Stimulated activated CD8-positive, alpha-beta memory T cell treated with anti-CD3 and anti-CD28 coated beads, Interleukin-7, amount 100 ng/mL, for 48 hours (primary cell): ENCODE measurements around the gene ALDH1L1.

ENCODE experiments used
- DNase-seq, 2 donors: peaks; one replicate each; pipeline ENCODE4 v3.0.0-alpha.2; 2020; ENCODE audit warnings: low read depth in 1 of 2; ENCODE audit errors: extremely low read depth in 1 of 2

ALDH1L1 gene

DNA sequence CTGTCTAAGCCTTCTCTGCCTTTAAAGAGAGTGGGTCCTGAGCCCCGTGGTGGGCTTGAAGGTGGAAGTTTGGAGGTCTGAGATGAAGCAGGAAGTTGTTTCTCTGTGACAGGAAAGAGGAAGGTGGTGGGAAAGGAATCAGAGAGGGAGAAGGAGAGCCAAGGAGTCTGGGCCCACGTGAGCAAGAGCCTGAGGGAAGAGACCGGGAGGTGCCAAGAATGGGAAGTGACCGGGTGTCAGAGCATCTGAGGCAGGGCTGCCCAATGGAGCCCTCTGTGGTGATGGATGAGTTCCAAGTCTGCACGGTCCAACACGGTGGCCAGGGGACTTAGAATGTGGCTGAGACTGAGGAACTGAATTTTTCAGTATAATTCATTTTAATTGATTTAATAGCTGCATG, 24.6 kb downstream of the ALDH1L1 start:
- DNase-seq: no peak

DNA sequence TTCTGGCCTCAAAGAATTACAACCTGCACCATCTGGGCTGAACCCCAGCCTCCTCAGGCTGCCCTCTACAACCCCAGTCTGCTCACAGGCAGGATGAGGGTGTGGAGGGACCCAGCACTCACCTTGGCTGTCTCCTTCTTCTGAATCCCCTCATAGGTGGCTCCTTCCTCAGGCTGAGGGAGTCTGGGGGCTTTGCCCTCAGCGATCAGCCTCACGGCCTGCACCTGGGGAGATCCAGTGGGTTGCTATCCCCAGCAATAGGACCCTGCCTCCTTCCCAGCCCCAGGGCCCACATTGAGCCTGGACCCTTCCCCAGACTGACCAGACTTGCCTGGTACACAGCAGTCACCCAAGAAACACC, 25.1 kb downstream of the ALDH1L1 start:
- no peak for DNase-seq

DNA sequence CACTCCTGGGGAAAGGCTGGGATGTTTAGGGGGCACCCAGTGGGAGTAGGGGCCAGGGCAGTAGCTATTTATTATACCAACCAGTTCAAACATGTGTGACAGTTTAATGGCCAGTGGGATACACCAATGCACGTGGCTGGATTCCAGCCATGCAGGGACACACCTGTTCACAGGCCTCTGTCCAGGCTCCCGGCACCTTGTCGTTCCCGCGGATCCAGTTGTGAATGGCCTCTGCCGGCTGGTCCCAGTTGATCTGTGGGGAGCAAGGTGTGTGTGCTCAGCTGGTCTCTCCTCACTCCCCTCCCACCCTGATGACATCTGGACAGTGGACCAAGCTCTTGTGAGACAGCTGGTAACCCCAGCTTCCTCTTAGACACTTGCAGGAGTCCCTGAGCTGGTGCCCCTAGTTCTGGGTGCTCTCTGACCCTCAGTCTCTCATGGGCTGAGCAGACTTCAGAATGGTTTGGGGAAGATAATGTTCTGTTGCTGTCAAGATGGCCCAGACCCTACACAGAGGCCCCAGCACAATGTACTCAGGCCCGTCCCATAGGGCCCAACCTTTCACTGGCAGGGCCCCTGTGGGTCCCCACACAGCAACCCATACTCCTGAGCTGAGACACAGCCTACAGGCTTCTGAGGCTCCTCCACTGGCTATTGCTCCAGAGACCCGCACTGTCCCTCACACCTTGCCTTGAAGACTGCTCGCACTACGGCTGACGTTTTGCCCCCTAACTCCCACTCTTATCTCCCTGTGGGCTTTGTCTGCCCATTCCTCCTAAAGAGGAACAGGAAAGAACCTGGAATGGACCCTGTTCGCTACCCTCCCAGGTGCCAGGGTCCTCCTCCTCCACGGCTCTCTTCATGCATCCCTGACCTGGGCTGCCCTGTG, 25.8 kb downstream of the ALDH1L1 start:
- DNase-seq: no peak

DNA sequence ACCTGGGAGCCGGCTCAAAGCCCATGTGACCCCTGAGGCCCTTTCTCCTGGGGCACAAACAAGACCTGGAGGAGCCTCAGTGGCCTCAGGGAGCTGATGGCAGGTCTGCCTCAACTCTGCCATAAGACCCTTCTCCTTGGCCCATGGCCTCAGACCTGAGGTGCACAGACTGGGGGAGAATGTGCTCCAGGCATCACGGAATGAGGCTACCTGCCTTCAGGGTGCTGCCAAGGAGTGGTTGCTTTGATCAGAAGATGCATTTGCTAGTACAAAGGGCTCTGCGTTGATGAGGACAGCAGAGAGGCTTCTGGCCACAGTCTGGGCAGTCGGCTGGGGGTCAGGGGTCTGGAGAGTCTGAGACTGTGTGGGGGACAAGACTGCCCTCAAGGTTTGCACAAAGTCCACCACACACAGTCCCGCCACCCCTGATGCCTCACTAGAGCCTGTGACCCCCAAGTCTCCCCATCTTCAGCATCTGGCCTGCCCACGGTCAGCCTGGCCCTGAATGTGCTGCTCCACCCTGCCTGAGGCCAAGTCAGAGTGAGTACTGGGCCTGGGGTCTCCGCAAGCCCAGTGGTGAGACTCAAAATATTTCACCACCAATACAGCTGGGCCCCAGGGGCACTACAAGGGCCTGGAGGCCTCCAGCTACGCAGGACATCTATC, 26.6 kb downstream of the ALDH1L1 start:
- no peak for DNase-seq

DNA sequence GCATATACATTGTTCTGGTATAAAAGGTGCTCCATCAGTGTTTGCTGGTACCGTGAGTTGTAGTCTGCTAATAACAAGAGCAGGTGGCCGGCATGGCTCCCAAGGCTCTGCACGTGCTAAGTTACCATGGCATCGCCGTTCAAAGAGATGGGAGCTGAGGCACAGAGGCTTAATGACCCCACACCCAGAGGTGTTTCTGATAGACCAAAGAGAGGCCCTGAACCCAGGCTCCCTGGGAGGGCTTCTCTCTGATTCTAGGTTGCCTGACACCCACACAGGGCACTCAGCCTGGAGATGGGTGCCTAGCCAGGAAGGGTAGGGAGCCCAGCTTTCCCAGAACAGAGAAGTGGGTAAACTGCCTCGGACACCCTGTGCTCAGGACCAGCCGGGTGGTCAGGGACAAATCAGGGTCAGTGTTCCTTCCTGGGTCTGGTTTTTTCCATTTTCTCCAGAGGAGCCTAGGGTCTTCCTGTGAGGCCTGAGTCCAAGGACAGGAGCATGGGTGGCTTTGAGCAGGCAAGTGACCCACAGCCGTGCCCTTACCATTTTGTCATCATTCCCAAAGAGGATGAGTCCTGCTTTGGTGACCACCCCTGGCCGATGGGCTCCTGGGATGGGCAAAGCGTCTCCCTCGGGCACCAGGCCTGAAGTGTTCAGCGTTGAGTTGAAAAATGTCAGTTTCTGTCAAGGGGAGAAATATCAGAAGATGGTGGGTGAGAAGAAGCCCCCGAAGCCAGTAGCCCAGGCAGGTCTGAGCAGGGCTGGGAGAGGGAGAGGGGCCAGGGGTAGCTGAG, 27.3 kb downstream of the ALDH1L1 start:
- DNase-seq: no peak

DNA sequence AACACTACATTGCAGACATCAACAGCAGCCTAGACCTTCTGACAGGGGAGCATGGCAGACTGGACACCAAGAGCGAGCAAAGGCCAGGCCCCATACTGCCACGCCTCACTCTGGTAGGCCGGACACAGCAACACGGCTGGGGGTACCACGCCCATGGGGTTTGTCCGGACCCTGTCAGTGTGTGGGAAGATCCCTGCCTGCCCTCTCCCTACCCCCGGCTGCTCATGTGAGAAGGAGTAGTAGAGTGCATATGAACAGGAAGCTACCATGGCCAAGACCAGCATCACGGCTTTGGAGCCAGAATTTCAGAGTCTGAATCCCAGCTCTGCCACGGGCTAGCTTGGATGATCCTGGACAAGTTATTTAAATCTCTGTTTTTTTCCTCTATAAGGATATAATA, 27.9 kb downstream of the ALDH1L1 start:
- DNase-seq: no peak

DNA sequence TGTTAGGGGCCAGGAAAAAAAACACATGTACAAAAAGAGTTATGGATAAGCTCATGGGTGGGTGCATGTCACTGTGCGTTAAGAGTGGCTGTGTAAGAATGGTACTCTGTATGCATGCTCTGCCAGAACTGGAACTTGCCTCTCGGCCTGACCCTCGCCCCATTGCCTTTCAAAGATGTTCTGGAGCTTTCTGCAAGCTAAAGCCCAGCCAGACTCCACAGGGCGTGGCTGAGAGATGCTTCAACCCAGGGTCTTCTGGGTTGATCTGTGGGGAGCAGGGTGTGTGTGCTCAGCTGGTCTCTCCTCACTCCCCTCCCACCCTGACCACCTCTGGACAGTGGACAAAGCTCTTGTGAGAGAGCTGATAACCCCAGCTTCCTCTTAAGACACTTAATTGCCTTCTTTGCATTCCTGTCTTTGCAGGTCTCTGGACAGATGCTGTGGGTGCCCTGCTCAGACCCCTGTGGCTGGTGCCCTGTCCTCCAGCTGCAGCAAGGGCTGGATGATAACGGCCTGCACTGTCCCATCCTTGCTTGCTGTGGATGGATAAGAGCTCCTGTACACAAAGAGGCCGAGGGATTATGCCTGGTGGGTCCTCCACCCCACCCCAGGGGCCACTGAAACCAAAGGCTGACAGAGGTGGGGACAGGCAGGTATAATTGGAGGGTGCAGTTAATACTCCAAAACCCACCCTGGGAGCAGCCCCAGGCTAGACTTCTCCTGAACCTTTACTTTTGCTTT, 28.7 kb downstream of the ALDH1L1 start:
- DNase-seq: no peak

DNA sequence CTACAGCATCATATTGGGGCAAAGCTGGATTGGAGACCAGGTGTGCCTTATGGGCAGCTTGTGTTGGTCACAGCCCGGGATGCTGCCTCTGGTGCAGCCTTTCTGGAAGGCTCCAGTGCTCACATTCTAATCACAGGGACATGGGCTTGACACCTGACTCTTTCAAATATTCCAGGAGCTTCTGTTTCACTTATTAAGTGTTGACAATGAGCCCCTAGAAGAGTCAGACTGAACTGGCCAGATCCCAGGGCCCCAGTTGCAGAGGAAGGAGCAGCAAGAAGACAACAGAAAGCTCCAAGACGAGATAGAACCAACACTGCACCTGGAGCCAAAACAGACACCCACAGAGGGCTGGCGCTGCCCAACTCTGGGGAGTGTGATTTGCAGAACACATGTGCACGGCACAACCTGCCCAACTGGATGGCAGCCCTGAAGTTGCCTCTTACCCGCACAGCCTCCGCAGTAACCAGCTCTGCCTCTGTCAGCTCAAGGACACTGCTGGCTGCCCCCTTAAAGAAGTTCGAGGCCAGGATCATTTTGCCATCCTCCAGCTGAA, 30.3 kb downstream of the ALDH1L1 start:
- DNase-seq: no peak

DNA sequence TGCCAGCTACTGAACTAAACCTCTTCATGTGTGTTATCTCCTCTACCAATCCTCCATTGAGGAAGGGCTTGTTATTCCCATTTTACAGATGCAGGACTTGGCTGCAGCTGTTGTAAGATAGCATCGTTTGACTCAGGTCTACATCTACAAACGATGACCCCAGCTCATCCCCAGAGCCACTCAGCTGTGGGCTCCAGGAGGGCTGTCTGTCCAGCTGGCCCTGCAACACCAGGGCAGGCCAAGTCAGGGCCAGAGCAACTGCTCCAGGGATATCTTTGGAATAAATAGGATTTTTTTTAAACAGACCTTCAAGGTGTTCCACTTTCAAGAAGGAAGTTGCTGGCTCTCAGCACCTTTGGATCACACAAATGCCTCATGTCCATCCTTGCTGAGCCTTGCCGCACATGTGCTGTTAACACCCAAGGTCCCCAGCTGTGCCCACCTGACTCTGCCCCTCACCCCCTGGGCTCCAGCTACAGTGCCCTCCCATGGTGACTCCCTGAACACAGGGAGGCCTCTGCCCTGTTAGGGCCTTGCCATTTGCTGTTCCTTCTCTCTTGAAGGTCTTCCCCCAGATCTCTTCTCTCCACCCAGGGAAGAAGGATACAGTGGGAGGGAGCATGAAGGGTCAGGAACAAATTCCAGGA, 31.0 kb downstream of the ALDH1L1 start:
- DNase-seq: no peak

DNA sequence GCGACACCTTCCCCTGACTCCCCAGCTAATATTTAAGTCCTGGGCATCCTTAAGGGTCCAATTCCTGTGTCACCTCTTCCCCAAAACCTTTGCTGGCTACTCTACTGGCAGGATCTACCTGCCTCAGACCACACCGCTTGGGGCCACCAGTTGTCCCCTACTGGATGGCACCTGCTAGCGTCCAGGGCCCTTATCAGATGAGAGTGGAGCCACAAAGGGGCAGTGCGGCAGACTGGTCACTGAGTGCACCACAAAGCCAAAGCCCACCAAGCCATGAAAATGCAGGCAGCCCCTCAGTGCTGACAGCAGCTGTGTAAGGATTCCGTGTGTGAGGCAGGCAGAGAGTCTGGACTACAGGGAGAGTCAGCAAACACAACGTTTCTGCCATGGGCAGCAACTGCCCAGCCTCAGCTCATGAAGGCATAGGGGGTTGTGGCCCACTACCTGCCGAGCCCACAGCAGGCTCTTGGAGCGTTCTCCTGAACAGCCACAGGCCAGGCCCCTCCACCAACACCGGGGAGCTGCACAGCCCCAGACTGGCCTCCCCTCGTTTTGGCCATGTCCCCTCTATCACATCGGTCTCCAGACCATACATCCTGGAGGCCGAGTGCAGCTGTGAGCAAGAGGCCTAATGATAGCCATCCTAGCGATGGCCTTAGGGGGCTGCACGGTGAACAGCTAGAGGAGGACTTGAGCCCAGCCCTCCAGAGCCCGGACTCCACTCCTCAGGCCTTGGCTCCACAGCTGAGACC, 32.3 kb downstream of the ALDH1L1 start:
- no peak for DNase-seq

DNA sequence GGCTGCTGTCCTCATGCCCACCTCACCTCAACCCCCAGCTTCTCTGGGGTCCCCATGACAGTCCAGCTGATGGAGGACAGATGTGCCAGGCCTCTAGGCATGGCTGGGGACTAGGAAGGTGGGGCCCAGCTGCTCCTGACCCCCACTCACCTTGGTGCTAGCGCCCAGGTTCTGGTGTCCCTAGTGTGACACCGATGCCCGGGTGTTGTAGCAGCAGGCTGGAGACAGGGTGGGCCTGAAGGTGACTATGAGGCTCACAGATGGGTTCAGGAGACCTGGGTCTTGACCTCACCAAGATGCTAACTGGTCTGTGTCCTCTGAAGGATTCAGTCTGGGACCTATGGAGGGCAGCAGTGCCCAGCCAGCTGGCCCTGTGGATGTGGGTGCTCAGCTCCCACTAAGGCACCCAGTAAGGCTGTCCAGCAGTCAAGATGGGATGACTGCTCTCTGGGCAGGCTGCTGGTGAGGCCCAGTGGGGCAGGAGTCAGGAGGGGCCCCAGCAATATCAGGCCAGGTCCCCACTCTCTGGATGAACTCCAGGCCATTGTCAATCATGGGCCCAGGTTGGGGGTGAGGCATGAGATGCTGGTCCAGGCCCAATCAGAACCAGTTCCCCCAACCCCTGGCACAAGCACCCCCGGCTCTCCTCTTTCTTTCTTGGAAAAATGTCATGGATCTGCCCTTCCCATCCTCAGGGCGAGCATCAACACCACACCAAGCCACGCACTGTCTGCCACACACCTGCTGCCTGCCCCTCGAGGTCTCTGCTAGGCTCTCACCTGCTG, 33.0 kb downstream of the ALDH1L1 start:
- DNase-seq: no peak

DNA sequence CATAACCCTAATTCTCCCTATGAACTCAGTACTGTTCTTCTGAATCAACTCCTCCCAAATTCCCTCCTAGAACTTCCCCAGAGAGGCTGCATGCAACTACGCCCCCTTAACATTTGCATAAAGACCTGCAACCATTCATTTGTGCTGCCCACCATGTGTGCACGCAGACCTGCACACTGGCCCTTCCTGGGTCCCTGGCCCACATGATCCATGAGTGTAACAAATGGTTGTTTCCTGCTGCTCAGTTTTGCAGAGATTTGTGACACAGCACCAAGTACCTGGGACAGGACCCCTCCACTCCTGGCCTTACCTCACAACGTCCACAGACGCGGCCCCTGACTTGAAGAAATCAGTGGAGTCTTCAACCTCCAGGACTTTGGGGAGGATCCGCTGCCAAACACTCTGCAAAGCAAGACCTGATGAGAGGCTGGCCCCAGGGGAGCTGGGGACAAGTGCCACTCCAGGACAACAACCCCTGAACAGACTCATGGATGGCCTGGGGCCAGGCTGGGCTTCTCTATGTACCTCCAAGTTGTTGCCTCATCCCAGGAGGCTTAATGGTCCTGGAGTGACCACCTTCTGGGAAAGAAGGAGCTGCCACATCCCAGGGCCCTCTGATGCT, 33.8 kb downstream of the ALDH1L1 start:
- DNase-seq: no peak

DNA sequence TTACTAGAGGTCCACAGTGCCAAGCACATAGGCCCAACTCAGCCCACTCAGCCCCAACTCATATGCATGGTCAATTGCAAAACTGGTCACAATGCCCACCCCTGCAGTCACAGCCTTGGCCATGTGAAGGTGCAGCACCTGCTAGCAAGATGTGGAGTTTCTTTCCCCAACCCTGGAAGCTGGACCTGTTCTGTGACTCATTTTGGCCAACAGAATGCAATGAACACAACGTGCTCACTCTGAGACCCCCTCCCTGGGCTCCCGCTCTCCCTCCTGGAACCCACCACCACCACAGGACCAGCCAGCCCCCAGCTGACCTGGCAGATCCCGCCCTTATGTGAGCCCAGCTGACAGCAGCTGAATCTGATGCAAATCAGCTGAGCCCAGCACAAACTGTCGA, 34.4 kb downstream of the ALDH1L1 start:
- no peak for DNase-seq

DNA sequence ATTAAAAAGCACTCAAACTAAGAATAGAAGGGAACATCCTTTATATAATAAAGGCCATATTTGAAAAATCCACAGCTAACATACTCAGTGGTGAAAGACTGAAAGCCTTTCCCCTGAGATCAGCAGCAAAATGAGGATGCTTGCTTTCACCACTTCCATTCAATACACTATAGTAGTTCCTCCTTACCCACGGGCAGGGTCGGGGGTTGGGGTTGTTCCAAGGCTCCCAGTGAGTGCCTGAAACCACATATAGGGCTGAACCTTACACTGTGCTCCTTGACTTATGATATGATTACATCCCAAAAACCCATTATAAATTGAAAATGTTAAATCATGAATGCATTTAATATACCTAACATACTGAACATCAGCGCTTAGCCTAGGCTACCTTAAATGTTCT, 37.7 kb downstream of the ALDH1L1 start:
- no peak for DNase-seq

DNA sequence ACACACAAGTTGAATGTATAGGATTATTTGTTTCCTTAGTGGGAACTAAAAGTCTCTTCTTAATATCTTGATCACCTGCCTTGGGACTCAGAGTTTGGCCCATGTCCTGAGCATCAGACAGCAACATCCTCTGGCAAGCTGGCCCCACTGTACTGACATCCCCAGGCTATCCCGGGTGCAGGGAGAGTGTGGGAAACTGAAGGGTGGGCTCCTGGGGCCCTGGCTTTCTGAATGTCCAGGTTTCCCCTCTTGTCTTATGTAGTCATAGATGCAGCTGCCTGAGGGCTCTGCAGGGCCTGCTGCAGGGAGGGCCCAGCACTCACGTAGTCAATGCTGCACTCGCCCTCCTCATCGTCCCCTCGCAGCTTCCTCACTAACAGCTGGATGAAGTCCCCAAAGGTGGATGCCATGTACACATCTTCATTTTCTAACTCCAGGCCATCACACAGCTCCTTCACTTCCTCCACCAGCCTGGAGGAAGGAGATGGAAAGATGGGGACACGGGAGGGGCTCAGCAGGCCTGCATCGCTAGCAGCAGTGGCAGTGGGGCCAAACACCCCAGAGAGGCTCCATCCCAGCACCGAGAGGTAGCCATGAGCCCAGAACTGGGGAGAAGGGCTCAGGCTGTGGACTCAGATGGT, 42.8 kb downstream of the ALDH1L1 start:
- DNase-seq: no peak

DNA sequence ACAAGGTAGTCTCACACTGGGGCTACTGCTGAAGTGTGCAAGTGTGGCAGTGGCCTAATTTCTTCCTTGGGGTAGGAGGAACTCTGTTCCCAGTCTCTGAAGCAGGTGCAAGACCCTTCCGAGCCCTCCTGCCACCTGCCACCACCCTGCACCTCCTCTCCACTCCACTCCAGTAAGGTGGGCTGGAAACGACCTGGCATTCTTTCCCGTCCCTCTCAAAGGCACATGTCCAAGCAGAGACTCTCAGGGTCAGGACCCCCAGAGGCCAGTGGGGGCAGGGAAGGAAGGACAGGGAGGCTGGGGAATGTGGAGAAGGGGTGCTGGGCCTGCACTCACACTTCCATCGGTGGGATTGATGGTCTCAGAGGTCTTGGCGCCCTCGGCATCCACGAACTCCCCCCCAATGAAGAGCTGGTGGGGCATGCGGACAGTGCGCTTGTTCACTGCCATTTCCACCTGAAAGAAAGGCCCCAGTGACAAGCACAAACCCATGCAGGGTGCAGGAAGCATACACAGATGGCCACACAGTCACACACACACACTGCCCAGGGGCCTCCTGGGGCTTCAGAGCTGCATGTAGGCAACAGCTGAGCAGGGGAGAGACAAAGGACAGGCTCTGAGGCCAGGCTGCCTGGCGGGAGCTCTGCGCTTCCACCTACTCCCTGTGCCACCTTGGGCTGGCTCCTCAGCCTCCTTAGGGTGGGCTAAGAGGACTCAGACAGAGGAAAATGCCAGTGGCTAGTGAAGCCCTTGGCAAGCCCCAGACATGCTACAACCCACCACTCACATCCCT, 43.8 kb downstream of the ALDH1L1 start:
- no peak for DNase-seq
